ENCODE measurements around the gene PPP1R9B.

PPP1R9B gene

DNA sequence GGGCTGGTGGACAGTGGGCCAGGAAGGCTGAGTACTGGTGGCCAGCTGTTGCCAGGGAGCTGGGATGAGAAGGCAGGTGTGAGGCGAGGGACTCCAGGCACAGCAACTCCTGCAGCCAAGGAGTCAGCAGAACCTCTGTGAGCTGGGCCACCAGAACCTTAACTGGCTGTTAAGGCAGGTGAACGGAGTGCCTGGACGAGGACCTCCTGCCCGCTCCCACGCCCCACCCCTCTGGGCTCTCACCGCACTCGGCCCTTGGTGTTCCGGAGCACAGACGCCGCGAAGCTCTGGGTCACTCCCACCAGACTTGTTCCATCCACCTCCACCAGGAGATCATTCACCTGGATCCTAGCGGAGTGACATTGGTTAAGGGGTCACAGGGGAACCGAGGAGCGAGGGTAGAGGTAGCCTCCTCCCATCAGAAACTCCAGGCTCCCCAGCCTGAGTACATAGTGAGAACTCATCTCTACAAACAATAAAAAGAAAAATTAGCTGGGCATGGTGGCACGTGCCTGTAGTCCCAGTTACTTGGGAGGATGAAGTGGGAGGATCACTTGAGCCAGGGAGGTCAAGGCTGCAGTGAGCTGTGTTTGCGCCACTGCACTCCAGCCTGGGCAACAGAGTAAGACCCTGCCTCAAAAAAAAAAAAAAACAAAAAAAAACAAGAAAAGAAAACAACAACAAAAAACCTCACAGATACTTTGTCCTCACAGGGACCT lies 9.3 kb downstream of the PPP1R9B start:
- DNase-seq, result no peak

DNA sequence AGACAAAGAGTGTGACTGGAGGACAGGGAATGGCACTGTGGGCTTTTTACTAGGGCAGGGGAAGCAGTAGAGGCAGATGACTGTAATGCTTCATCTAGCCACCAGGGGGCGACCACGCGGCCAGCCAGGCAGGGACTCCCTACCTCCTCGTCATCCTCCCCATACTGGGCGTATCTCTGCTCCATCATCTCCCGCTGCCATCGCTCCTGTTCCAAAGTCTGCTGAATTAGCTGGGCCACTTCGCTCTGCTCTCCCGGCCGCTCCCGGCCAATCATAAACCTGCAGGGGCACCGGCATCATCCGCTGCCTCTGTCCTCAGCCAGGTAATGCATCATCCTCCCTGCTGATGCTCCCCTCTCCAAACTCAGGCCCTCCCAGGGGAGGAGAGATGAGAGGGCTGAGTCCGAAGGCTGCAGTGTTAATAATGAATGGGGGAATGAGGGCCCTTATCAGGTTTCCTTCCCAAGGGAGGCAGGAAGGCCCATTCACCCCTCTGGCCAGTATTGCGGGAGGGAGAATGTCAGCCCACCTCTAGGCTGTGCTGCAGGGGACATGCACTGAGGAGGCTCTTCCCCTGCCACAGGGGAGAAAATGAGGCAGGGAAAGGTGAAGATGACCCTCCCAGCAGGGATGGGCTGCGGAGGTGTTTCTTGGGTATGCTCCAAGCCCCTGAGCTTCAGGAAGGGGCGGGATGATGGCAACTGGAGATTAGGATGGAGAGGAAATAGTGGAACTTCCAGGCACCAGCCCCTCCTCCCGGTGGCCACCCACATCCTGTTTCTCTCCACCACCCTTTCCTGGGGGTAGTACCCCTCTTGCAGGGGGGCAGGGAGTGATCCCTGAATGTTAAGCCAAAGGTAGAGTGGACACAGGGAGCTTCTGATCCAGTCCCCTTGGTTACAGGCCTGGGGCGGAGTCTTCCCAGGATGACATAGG lies 10.3 kb downstream of the PPP1R9B start:
- no peak for DNase-seq

DNA sequence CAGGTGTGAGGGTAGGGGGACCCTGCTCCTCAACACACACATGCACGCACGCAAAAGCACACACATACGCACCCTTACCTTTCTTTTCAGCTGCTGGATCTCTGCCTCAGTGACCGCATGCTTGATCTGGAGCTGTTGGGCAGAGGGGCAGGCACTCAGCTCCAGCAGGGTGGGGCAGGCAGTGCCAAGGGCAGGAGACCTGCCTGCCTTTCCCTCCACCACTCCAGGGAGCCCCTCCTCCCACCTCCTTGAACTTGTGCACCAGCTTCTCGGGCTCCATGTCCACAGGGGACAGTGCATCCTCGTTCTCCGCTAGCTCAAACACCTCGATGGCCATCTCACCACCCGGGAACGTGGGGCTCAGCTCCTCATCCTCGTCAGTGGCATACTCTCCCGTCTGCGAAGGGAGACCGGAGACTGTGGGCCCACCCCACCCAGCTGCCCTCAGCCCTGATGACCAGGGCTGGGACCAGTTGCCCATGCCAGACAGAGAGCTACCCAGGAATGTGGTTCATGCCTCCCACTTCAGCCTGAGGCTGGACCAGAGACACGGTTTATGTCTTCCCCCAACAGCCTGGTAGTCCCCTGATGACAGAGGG lies 11.2 kb downstream of the PPP1R9B start:
- DNase-seq, result no peak

DNA sequence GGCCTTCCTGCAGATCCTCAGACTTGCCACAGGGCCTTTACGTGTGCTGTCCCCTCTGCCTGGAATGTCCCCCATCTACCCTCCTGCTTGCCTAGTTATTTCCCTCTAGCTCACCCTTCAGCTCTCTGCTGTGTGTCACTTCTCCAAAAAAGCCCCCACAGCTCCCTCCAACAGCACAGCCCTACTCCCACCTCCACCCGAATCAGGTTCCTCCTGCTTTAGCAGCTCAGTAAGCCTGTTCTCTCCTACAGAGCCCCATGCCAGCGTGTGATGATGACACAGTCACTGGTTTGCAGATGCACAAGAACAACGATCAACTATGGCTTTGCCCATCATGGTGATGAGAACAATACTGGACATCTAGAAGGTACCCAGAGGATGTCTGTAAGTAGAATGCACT lies 13.4 kb downstream of the PPP1R9B start:
- no peak for DNase-seq

DNA sequence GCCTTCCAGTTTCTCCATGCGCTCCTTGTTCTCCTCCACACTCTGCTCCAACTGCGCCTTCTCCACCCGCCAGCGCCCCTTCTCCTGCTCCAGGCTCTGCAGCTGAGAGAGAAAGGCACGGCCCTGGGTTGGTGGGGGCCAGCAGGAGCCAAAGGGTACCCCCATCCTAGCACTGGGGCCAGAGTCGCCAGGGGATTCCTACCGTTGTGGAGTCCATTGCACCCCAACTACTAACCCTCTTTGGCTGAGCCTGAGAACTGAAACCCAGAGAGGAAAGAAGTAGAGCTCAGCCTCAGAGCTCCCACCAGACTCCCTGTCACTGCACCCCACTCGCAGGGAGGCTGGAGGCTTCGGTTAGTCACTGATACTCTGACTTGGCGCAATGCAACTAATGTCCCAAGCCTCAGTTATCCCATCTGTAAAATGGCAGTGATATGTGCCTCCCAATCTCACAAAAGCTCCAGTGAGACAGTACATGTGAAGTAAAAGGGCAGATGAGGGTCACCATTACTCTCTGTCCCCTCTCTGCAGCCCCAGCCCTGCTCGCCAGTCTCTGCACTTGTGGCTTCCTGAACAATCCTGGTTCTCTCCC lies 14.3 kb downstream of the PPP1R9B start:
- DNase-seq, result no peak

DNA sequence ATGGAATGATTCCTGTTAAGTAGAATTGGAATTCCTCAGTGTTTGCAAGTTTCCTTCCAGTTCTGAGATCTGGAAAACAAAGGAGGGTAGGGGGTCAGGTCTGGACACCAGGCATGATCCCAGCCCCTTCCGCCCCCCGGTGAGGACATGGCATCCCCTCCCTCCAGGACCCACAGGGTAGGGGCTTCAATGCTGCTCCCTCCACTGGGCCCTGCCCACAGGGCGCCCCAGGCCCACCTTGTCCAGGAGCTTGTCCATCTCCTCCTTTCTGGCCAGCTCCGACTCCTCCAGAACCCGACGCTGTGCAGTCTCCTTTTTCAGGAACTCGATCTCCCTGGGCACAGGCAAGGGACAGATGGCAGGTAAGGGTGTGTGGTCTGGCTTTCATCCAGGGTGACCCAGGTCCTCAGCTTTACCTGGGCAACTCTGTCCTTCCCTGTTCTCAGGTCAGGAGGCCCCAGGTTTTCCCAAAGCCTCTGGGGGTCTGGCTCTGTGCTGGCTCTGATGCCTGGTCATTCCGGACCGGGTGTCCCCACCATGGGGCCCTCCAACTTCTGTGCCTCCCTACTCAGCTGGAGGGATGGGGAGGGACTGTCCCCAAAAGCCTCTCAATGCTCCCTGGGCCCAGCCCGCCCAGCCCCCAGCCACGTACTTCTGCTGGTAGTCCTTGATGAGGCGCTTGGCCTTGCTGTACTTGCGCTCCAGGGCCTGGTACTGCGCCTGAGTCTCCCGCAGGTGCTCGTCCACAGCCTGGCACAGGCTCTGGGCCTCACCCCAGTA lies 15.0 kb downstream of the PPP1R9B start:
- DNase-seq, result no peak

DNA sequence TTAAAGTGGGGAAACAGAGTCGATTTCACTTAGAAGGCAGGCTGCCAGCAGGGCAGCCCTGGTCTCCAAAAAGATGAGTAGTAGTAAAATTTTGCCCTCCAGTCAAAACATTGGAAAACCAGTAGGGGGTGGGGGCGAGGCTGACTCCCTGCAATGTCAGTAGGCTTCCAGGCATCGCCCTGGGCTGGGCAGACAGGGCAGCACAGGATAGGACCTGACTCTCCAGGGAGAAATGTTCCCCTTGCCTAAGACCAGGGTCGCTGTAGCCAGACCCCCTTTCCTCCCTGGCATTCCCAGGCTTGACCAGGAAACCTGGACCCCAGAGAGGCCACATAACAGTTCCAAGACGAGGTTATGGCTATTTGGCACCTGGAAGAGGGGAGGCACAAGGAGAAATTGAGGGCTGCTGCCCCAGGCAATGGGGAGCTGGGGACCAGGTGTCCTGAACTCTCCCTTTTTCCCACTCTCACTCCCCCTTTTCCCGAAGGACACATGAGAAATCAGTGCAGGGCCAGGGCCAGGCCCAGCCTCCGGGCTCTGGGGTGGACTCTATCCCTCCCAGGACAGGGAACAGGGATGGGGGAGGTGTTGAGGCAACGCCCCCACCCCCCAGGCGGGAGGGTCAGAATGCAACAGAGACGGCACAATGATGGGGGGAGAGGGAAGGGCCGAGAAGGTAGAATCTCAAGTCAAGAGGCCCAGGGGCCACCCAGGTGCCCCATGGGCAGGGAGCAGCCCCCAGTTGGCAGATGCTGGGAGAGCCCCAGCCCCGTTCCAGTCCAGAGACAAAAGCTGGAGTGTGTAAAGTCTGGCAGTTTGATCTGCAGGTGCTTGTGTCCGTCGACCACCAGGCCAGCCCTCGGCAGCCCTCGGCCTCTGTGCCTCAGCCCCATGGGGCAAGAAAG lies 16.0 kb downstream of the PPP1R9B start:
- DNase-seq, result no peak

DNA sequence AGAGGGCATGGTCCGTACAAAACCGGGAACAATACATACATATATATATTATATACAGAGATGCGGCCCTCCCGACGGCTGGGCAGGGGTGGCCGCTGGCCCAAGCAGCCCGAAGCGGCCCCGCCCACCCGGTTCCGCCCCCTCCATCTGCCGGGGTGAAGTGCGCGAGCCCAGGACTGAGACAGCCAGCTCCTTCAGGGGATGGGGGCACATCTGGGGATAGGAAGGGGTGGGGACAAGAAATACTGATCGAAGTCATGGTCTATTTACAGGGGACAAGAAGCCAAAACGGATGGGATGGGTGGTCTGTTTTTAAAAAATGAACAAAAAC lies 16.7 kb downstream of the PPP1R9B start:
- DNase-seq, result no peak

DNA sequence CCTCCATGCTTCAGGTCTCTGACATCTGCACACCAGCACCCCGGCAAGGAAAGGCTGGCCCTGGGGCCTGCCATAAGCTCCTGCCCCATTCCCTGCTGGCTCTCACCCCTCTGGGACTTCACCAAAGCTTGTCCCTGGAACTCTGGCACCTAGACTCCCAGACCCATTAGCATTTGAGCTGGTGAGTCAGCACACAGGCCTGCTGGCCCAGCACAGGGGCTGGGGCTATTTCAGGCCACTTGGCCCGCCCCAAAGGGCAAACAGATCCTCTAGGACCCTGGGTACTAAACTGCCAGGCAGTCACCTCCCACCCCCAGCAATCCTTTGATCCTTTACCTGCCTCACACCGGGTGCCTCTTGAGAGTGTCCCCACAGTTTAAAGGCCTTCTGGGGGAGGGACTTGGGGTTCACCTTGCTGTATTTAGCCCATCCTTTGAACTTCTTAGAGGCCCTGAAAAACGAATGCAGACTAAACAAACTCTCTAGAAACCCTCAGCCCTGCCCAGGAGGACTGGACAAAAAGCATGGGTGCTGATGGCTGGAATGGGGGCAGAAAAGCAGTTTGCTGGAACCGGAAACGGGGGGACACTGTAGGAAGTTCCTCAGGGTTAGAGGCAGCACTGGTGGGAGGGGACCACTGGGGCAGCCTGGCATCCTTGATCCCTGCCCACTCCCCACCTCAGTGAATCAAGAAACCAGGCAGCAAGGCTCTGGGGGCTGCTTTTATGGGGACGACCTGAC lies 17.3 kb downstream of the PPP1R9B start:
- no peak for DNase-seq

DNA sequence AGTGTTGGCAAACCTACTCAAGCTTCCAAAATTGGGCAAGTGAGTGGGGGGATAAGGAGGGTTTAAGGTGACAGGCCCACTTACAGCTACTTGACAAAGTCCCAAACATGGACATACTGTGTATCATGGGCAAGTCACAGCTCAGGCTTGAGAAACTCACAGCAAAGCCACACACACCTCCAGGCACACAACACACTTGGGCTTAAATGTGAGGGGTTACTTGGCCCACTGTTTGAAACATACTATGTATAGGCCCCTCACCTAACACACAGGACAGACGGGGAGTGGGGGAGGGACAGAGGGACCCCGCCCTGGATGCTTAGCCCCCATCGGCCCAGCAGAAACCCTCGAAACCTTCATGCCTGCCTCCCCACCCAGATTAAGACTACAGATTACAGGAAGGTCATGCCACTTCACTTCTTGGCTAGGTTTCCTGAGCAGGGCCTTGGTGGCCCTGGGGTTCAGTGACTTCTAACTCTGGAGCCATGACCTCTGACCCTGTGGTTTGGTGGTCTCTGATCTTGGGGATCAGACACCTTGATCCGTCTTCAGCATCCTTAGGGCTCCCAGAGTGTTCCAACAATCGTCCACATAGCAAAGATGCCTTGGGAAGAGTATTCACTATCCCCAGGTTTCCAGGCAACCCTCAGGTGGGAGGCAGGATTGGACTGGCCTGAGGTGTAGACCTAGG lies 18.2 kb downstream of the PPP1R9B start:
- no peak for DNase-seq

DNA sequence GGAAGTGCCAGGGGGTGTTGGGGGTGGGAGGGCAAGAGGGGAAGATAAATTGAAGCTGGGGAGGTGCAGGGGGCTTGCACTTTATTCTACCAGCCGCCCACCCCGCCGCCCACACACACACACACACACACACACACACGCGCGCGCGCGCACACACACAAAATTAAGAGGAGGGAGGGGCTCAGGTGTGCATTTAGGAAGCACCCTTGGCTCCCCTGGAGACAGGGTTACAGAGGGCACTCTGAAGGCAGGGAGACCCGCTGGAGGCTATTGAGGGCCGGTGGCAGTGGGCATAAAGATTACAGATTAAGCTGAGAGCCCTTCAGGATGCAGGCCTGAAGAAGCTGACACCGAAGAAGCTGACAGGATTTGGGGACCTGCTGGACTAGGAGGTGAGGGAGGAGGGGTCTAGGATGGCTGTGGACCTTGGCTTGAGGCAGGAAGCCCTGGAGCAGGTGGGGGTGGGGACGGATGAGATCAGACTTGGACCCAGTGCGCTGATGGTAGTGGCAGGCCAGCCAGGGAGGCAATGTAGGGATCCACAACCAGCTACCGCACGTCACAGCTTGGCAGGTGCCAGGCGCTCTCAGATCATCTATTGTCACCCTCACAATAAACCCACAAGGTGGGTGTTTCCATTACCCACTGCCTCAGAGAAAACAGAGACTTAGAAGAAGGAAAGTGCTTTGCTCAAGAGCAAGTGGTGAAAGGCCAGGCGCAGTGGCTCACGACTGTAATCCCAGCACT lies 19.7 kb downstream of the PPP1R9B start:
- DNase-seq, result no peak

DNA sequence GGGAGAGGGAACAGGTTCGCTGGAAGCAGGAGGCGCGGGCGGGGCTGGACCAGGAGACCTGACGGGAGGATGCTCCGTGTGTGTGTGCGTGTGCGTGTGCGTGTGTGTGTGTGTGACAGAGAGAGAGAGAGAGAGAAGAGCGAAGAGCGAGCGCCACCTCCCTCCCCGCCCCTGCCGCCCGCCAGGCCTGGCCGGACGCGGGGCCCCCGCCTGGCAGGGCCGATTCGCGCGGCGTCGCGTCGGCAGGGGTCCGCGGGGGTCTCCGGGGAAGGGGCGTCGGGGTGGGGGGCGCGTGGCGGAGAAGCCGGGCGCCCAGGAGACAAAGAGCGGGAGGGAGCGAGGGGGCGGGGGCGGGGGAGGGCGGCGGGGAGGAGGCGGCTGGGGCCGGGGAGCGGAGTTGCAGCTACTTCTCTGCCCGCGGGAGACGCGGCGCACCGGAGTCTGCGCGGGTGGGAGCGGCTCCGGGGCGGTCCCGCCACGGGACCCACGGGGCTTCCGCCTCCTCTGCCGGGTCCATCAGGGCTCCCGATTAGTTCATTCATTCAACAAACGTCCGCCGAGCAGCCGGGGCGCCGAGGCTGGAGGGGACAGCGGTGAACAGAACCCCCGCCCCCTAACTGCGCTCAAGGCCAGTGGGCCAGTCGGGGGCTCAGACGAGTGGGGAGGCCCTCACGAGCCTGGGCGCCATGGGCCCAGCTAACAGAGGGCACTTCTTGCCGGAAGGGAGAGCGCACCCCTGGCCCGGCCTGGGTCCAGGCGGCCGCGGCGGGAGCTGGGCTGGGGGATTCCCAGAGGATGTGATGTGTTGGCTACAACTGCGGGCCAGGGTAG lies 20.5 kb downstream of the PPP1R9B start, which contains the start of gene SAMD14:
SAMD14 (minus strand) TSS at position 433 of the 831 bp plus-strand sequence. CDS start 5,201 bp downstream, outside the sequence.
- DNase-seq, result no peak

DNA sequence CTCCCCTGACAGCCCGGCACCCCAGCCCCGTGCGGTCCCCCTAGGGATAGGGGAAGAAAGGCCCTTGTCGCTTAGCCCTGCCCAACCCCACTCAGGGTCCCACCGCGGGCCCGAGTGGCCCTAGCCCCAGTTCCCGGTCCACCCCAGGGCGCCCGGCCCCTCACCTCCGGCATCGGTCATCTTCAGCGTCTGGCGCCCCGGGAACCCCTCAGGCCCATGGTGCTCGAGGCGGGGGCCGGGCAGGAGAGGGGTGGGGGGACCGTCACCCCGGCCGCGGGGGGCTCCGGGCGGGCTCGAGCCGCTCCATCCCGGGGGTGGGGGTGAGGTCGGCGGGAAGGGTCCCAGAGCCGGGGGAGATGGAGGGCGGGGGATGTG lies 21.1 kb downstream of the PPP1R9B start:
- DNase-seq, result no peak

DNA sequence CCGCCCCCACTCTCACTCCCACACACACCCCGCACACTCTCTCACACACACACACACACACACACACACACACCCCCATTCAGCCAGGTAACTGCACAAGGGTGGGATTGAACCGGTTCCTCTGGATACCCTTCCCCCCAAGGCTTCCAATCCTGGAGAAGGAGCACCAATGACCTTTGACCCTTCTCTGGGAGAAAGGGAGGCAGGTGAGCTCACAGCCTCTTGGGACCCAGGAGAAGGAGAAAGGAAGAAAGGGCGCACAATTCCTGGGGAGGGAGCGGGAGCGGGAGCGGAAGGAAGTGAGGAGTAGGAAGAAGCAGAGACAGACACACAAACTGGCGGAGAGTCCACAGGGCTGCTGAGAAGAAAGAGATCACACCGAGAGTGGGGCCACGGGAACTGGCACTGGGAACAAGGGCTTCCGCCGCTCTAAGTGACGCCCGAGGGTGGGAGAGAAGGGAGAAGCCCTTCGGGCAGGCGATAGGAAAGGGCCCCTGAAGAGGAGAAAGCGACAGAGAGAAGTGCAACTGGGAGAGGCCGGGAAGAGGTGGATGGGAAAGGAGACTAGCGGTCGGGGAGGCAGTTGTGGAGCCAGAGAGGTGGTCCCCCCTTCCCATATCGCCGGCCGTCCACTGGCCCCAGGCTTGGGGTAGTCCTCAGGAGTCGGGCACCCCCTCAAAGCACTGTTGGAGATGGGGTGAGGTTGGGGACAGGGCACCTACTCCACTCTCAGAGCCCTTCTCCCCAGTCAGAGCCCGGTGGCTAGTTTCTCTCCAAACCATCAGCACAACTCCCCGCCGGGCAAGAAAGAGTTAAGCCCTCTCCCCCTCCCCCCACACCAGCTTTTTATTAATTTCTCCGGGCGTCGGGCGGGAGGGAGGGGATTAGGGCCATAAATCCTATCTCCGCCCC lies 21.8 kb downstream of the PPP1R9B start:
- no peak for DNase-seq

DNA sequence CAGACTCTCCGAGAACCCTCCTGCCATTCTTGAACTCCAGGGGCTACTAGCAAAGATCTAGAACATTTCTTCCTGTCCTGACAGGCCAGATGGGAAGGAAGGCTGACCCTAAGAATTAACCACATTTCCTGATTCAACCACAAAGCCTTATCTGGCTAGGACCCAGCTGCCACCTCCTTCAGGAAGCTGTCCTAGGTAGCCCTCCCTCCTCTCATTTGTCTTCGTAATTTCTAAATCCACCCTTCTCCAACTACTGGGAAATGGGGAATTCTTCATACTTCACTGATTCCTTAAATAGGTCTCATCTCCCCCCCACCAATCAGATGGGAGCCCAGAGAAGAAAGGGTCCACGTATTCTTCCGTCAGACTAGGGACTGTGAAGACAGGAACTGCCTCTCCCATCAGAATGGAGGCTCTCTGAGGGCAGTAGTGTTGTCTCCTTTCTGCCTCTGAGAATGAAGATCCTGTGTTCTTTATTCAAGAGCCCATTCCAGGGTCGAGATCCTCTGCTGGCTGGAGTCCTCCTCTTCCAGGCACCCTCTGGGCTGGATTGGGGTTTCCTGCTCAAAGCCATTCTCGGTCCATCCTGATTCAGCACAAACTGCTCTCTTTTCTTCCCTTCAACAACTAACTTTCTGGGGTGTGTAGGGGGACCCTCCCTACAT lies 22.6 kb downstream of the PPP1R9B start:
- no peak for DNase-seq

DNA sequence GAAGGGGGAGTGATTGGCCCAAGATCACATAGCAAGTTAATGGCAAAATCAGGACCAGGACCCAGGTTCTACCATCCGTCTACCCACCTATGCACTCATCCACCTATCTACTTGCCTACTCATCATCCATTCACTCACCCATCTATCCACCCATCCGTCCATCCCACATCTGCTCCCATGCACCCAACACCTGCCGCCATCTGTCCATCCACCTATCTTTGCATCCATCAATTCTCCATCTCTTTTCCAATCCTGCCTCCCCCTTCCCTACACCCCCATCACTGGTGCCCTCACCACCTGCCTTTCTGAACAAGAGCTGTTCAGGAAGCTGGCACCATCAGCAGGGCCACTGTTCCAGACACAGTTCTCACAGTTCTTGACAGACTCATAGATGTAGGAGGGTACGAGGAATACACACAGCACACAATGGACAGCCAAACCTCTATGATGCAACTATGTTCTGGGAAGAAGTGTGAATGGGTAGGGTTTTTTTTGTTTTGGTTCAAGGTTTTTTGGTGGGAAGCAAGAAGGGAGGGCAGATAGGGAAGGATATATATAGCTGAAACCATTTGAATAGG lies 25.0 kb downstream of the PPP1R9B start:
- no peak for DNase-seq

Measured in NCI-H187 (cell line).